T47D (cell line): ENCODE measurements around the gene MICAL3.

Experiments used
- DNase-seq, 2 experiments: peaks; one replicate each; pipeline versions ENCODE4 v3.0.0 to v3.0.0-alpha.2; 2011 to 2012; ENCODE audit warnings: low read depth in 1 of 2, low spot score in 1 of 2
- JUND ChIP-seq: IDR thresholded peaks from 2 replicates; pipeline ENCODE4 v1.6.1; 2012; ENCODE audit warnings: low read depth
- in situ Hi-C: cut with HindIII; loops from 2 replicates; pipeline ENCODE4 v1.10.0; 2016; ENCODE audit warnings: low sequenced_read_pairs, low pct_unique_long_range_greater_than_20kb

Gene MICAL3

DNA sequence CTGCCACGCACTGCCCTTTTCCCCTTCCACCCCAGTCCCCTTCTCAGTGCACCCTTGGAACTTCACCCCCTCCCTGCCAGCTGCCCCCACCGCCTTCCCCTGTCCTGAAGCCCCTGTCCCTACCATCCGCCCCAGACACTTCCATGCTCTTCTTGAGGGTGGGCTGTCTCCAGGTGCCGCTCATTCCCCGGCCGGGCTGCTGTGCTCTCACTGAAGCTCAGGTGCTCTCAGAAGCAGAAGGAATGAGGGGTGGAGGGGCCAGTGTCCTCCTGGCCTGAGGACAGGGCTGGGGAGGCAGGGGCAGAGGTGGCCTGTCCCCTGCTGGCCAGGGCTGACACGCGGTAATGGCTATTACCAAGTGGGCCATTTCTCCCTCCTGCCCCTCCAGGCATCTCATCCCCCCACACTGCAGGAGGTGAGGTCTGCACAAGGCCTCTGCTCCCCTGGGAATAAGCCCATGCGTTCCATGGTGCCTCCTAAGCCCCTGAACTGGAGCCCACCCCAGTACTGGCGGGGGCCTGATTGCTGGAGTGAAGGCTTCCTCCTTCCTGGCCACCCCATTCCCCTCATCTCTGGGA, 243.5 kb downstream of the MICAL3 start:
- no peak for DNase-seq
- no peak for TF ChIP-seq JUND
- in situ Hi-C loops = no loop called here

- DNase-seq = no peak
- in situ Hi-C loops = no loop called here
- TF ChIP-seq JUND = no peak
Measured at GRCh38 chr22:17780116-17780740, 244.1 kb downstream of the MICAL3 start.

GRCh38 chr22:17779286-17780115, 244.9 kb downstream of the MICAL3 start:
- no peak for DNase-seq
- in situ Hi-C loops = no loop called here

GRCh38 chr22:17778412-17778976, 245.9 kb downstream of the MICAL3 start:
- DNase-seq = no peak
- no peak for TF ChIP-seq JUND
- in situ Hi-C loops = no loop called here

More at GRCh38 chr22:17779286-17780115, 244.9 kb downstream of the MICAL3 start:
- TF ChIP-seq JUND = no peak

- TF ChIP-seq JUND = no peak
- in situ Hi-C loops = no loop called here
- DNase-seq = no peak
Measured at GRCh38 chr22:17777717-17778044, 246.7 kb downstream of the MICAL3 start.

GRCh38 chr22:17777005-17777716, 247.2 kb downstream of the MICAL3 start:
- in situ Hi-C loops = no loop called here
- no peak for TF ChIP-seq JUND

GRCh38 chr22:17775781-17776465, 248.4 kb downstream of the MICAL3 start:
- in situ Hi-C loops = no loop called here
- DNase-seq = no peak
- no peak for TF ChIP-seq JUND

More at GRCh38 chr22:17777005-17777716, 247.2 kb downstream of the MICAL3 start:
- DNase-seq = no peak

DNA sequence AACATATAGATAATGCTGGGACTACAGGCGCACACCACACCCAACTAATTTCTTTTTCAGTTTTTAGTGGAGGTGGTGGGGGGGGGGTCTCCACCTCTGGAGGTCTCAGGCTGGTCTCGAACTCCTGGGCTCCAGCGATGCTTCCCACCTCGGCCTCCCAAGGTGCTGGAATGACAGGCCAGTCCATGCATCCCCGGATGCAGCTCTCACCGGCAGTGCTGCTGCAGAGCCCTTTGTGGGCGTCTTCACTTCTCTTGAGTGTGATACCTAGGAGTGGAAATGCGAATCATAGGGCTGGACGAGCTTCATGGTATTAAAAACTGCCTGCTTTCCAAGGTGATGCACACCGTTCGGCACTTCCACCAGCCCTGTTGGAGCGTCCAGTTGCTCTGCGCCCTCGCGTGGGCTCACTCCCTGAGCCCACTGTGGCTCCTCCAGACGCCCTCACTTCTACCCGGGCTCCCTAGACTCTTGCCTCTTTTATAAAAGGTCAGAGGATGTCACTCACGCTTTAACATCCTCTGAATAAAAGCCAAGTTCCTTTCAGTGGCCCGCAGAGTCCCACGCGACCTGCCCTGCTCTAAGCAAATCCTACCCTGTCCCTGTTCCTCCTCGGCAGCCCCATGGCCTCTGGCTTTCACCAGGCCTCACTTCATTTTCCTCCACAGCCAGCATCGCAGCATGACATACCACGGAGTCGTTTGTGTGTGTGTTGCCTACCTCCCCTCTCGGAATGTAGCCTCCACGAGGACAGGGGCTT, 249.3 kb downstream of the MICAL3 start:
- in situ Hi-C loops = no loop called here
- DNase-seq = no peak
- TF ChIP-seq JUND = no peak

DNA sequence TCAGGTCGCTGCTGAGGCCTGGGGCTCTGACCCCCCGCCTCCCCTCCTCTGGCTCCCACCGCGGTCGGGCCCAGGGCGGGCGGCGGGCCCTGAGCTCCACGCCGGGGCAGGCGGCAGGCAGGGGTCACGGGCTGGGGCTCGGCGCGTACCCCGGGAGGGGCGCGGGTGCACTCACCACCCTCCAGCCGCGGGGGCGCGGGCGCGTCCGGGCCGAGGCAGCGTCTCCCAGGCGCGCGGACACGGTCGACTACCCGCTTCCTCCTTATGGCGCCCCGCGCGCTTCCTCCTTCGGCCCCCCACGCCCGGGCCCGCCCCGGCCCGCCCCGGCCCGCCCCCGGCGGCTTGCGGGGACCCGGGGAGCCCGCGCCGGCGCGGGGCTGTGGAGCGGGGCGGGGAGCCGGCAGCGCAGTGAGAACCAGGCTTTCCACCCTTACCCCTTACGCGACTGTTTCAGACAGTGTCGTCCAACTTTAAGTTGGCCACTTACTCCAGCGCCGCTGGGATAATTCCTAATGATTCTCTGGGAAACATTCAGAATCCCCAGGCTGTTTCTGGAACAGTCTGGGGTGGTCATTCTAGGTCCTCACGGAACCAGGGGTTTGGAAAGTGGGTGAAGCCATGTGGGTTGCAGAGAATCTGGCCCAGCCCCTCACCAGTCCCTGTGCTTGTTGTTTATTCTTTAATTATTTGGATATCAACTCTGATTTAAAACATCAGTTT, 250.0 kb downstream of the MICAL3 start, which contains the start of gene BID:
TSS of gene BID (minus strand) at position 264 of the 720 bp plus-strand sequence. CDS start 24,353 bp downstream, outside the sequence.
- DNase-seq = peak; percentile 45 to 55
- in situ Hi-C loops = no loop called here
- no peak for TF ChIP-seq JUND

DNA sequence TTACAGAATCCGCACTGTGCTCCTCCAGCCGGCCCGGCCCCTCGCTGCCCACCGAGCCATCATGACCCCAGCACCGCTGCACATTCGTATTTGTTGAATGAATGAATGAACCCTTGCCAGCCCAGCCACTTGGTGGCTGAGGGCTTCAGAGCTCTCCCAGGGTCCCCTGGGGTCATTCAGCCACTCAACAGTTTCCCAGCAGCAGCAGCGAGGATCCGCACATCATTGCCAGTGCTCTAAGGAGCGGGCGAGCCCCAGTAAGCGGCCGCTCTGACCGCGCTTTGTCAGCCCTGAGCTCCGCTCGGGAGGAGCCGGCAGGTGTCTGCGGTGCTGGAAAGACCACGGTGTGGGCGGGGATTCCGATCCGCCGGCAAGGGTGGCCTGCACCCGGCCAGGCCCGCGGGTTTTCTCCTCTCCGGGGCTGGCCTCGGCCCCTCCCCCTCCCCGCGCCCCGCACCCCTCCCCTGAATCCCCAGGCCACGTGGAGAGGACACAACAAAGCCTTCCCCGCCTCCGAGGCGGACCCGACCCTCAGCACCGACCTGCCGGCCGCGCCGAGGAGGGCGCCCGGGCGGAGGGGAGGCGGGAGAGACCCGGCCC, 250.7 kb downstream of the MICAL3 start:
- TF ChIP-seq JUND = no peak
- in situ Hi-C loops = no loop called here
- peak; percentile 48 to 52 for DNase-seq
